GM21619 (cell line): ENCODE measurements around the gene JPH3.
"Not testable (repeated sequence)": the region's sequence is repeated elsewhere in the genome, so short reads cannot be mapped to it uniquely, and the experiment has no call there.

Experiments
- ATAC-seq: cut with Tn5 transposase; IDR thresholded peaks from one replicate; pipeline ENCODE4 v1.9.1; 2021; ENCODE audit not compliant: unreplicated experiment

The JPH3 gene

DNA sequence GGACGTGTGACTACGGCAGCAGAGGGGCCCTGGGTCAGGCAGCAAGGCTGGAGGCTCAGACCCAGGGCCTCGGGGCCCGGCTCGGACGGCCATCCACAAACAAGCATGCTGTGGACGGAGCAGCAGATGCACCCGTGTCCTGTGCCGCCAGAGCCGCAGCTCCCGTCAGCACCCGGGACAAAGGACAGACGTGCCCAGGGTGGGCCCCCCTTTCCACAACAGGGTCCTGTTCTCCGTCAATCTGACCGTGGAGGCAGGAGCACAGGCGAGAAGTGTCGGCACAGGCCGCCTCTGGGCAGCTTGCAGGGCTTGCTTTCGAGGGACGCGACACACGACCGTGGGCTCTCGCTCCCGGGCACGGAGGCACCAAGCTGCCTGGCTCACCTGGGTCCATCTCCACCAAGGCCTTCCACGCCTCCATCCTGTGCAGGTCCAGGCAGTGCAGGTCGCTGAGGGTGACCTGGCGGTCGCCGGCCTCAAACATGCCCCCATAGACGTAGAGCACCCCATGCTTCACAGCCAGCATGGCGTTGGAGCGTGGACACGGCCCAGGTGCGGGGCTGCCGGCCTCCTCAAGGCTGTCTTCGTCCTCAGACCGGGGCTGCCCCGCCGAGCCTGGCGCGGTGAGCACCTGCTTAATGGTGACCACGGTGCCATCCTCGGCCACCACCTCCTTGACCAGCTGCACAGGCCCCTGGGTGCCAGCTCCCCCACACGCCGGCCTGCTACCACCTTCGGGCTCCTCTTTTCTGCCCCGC is 106.8 kb downstream of the JPH3 start:
- no peak for ATAC-seq

DNA sequence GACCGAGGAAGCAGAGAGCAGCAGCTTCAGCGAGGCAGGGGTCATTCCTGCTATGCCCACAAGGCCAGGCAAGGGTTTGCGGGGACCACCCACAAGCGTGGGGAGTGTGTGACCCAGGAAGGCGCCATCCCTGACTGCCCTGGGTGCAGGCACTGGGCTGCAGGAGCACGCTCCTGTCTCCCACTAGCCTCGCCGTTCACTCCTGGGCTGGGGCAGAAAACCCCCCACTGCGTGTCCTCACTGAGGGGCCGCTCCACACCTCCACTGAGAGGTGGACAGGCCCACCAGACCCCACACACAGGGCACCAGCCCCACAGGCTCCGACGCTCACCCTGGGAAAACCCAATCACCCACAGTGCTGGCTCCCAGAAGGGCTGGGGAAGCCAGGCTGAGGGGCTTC is 107.4 kb downstream of the JPH3 start:
- ATAC-seq: no peak

DNA sequence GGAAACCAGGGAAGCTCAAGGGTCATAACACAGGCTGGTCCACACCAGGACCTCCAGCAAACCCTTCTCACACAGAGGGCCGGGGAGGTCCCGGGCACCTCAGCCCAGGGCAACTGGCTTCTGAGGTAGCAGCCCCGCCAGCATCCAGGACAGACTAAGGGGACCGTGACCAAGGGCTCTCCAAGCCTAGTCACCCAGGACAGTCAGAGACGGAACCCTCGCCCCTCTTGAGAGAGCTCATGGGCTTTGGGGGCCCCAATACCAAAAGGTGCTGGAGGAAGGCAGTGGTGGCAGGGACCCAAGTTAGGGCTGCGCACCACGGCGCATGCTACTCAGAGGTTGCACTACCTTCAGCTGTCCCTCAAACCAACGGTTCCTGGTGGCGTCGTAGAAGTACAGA is 108.6 kb downstream of the JPH3 start:
- no peak for ATAC-seq

DNA sequence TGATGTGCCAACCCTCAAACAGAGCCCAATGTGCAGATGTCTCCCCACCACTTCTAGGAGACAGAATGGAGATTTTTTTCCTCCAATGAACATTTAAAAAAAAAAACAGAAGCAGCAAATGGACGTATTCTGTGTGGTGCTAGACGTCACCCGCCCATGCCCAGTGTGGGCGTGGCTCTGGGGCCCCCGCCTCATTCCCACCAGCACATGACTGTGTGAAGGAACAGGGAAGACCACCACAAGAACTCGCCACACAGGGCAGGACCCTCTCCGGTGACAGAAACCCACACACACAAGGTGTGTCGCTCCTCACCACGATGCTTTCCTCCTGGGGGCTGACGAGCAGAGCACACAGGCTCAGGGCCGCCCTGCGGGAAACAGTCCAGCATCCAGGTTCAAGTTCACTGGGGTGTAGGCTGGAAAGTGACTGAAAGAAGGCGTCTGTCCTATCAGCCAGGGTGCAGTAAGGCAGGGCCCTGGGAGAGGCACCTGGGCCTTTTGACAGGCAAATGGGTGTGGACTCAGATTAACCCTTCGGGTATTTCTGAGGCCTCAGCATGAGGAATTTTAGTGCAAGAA is 110.0 kb downstream of the JPH3 start:
- no peak for ATAC-seq

DNA sequence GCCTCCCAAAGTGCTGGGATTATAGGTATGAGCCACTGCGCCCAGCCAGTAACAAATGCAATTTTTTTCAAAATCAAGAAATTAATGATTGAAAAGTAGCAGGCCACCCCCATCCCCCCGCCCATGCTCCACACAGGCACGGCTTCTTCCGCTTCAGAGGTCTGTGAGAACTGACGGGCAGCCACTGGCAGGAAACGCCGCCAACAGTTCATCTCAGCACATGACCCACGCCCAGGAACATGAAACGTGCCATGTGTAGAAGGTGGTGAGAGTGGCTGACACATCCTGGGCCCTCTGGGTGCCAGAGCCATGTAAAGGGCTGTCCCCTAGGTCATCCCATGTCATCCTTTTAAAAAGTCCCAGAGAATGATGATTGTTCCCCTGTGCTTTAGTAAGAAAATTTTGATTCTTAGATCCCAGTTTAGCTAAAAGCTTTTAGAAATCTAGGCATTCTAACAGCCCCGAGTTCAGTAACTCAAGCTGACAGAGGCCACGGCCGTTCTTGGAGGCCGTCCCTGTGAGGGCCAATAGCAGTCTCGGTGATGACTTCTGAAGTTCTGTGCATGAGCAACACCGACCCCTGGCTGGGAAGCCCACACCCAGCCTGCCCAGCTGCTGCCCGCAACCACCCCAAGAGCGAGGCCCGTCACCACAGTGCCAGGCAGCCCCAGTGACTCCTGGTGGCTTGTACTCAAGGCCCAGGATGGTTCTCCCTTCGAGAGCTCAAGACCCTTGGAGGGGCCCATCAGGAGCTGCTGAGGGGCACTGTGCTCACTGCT is 111.3 kb downstream of the JPH3 start:
- ATAC-seq: peak; percentile 50

DNA sequence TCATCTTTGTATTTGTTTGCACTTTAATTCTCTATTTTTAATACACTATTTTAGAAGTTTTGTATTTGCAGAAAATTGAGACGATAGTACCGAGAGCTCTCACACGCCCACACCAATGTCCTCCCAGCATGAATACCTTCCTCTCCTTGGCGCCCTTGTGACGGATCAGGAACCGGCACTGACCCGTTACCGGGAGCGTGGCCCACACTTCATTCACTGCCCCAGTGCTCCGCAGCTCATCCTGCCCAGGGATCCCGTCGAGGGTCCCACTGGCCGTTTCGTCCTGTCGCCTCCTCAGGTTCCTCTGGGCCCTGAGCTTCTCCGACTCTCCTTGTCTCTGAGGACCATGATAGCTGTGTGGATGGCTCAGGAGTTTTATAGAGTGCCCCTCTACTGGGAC is 112.9 kb downstream of the JPH3 start:
- no peak for ATAC-seq

DNA sequence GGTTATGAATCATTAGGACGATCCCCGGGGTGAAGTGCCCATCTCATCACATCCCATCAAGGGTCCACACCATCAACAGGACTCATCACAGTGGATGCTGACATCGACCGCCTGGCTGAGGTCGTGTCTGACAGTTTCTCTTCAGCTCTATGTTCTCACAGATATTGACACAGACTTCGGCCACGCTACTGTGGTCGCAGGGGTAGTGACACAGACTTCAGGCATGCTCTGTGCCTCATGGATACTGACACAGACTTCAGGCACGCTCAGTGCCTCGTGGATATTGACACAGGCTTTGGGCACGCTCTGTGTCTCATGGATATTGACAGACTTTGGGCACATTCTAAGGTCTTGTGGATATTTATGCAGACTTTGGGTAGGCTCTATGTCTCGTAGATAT is 113.3 kb downstream of the JPH3 start:
- ATAC-seq: no peak

DNA sequence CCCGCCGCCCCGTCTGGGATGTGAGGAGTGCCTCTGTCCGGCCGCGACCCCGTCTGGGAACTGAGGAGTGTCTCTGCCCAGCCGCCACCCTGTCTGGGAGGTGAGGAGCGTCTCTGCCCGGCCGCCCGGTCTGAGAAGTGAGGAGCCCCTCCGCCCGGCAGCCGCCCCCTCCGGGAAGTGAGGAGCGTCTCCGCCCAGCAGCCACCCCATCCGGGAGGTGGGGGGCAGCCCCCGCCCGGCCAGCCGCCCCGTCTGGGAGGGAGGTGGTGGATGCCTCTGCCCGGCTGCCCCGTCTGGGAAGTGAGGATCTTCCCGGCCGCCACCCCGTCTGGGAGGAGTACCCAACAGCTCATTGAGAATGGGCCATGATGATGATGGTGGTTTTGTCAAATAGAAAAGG is 116.5 kb downstream of the JPH3 start:
- not testable (repeated sequence) for ATAC-seq

DNA sequence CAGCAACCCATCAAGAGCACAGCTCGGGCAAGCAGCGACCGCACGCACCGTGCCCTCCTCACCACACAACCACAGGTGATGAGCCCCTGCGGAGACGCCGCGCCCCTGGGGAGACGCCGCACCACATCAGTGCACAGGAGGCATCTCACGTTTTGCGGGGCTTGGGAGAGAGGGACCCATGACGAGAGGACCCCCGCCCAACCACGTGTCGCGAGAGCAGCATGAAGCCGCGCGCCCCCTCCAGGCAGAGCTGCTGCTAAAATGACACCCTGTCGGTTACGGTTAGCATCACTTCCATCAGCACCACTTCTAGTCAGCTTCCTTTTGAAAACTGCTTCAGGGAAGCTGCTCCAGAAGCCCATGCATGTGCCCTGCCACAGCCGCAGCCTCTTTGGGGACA is 118.1 kb downstream of the JPH3 start:
- no peak for ATAC-seq

DNA sequence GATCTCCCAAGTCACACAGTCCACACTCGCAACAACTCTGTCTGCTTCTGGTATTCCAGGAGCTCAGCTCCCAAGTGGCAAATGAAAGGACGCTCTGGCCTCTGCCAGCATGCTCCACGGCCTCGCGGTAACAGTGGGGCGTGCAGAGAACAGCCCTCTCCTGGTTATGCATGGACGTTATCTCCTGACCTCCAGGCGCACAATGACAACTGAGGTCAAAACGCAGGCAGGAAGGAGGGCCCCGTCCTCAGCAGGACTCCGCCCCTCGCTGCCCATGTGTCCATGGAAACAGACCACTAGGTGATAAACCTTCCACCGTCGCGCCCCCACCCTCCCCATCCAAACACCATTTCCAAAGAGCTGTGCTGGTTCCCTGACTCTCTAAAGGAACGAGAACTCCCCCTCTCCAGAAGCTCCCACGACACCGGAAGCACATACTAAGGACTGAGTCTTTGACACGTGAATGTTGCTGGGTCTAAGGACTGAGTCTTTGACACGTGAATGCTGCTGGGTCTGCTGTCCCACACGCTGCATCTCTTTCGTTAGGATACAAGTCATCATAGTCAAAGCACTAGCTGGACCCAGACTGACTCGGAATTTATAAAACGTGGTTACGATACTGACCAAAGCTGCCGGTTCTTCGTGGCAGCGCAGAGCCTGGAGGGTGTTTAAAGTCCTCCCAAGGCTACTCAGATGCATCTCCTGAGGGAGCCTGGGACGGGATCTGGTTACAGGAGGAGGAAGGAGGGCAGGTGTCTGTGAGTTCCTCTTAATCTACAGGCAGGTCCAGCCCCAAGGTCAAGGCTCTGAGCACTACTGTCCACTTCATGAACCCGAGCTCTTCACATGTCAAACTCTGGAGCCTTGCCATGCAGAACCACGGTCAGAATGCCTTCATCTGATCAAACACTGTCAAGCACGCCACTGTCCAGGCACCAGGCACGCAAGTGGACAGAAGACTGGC is 119.6 kb downstream of the JPH3 start:
- no peak for ATAC-seq

DNA sequence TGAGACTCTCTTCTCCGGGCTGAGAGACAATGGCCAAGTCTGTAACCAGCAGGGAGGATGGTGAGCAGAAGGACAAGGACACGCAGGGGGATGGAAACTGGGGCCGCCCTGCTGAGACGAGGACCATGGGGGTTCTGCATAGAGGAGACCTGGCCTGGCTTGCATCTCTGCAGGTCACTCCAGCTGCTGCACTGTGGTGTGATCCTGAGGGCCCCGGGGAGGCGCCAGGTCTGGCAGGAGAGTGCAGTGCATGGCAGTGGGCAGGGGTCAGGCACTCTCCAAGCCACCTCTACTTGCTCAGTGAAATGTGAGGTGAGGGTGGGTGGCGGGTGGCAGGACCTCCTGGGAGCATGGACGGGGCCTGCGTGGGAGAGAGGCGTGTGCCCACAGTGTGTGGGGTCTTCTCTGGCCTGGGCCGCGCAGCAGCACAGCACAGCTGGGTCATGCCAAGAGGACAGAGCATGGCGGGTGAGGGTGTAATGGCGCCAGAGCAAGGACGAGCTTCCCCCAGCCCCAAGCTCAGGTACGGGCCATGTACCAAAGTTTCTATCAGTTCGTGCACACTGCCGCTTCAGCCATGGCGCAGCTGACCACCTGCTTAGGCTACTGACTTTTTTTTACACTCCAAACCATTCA is 120.4 kb downstream of the JPH3 start:
- ATAC-seq: no peak

DNA sequence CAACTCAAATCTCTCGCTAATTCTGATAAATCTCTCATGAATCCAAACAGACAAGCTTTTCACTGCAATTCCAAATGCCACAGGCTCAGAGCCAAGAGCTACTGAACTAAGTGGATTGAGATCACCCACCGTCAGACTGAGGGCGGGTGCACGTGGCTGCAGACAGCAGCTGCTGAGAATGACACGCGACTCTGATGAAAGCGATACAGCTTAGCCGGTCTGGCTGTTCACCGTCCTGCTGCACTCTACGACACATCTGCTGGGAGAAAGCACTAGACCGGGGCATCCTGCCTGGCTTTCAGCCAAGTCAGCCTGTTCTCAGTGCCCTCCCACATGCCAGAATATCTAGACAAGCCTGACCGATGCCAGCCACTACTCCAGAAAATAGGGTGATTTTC is 120.9 kb downstream of the JPH3 start:
- ATAC-seq: peak; percentile 52

DNA sequence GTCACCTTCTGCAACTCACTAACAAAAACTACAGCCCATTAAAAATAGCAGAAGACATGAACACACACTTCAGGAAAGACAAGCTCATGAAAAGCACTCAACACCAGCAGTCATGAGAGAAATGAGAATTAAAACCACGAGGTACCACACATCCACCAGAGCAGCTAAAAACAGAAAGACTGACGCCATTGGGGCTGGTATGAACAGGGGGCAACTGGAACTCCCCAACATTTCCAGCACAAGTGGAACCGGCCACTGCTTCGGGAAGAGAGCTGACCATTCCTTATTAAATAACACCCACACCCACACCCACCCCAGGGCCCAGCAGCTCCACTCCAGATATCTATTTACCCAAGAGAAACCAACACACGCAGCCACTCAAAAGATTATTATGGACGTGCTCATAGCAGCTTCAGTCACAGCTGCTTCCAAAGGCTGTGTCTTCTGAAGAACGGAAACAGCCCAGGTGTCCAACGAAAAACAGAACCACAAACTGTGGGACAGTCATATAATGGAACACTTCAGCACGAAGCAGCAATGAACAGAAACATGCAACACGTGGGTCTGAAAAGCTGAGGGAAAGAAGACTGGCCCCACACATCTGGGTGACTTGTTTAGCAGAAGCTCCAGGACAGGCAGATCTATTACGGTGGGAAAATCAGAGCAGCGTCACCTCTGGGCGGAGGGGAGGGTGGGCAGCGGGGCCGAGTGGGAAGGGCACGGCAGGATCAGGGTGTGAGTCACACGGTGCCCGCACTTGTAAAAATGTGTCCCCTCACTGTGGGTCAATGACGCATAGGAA is 122.4 kb downstream of the JPH3 start:
- ATAC-seq: no peak

DNA sequence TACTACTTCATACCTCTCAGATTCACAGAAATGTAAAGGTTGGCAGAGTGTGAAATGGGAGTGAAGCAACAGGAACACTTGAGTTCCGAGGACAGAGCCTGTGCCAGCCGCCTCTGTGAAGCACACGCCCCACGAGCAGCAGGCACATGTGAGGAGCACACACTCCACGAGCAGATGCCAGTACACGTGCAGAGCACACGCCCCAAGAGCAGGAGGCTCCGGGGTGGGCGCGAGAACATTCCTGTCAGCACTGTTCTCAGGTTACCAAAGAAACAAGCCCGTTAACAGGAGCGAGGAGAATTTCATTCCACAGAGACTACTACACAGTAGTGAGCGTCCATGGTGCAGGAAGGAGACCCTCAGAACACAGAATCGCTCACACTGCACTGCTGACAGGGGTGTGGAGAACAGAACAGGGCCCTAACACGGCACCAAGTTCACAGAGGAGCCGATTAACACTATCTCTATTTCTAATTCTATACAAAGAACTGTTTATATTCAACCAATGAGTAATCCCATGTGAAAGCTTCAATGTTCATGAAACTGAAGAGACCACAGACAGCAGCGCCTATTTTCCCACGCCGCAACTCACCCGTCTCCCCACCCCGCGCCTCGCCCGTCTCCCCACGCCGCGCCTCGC is 123.4 kb downstream of the JPH3 start:
- no peak for ATAC-seq

DNA sequence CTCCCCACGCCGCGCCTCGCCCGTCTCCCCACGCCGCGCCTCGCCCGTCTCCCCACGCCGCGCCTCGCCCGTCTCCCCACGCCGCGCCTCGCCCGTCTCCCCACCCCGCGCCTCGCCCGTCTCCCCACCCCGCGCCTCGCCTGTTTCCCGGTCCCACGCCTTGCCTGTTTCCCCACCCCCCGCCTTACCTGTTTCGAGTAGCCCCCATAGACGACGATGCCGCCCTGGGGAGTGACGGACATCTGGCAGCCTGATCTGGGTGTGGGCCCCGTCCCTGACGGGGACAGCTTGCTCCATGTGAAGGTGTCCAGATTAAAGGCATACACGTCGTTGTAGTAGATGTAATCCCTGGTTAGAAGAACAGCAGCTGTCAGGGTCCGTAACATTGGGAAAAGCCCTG is 124.3 kb downstream of the JPH3 start:
- not testable (repeated sequence) for ATAC-seq

DNA sequence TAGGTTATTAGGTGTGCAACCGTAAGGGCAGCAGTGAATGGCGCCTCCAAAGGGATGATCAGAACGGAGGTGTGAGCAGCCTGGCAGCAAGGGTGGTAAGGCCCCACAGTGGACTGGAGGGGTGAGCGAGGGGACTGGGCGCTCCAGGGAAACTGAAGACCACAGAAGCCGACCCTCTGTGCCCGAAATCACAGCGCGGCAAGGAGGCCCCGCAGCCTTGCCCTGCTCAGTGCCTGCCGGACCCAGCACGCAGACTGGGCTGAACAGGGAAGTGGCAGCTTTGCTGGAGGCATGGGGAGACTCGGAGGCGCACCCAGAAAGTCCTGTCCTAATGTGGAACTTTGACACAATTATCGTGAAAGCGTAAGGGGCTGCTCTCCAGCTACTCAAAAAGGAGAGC is 125.0 kb downstream of the JPH3 start:
- ATAC-seq: no peak

DNA sequence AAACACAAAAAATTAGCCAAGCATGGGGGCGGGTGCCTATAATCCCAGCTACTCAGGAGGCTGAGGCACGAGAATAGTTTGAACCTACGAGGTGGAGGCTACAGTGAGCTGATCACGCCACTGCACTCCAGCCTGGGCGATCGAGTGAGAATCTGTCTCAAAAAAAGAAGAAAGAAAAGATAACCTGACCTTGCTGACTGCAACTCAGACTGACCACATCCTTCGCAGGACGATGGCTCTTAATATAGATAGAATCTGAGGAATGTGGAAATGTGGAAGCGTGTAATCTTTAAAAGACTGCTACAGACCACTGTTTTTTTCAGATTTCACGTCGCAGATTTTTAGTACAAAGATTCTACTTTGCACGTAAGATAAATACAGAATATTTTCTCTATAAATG is 125.7 kb downstream of the JPH3 start:
- no peak for ATAC-seq

DNA sequence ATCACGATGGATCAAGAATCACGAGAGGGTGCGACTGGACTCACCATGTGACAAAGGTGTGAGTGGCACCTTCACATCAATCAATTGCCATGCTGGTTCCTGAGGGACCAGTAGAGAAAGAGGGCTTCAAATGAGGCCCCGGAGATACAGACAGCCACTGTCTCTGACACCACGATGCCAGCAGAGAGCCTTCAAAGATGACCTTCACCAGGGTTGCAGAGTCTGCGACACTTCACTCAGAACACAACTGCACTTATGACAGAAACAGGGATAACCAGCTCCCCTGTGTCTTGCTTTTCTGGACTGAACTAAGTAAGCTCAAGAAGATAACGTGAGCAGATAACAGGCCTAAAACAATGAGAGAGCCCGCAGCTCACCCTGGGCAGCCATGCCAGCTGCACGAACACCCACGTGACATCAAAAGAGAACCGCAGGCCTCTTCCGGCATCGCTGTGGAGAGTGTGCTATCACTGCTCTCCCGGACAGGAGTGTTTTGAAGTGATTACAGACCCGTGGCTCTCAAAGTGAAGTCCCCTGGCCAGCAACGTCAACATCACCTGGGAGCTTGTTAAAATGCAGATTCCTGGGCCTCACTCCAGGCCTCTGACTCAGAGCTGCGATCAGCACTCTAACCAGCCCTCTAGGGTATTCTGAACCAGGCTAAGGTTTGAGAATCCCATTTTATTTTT is 127.1 kb downstream of the JPH3 start:
- no peak for ATAC-seq

DNA sequence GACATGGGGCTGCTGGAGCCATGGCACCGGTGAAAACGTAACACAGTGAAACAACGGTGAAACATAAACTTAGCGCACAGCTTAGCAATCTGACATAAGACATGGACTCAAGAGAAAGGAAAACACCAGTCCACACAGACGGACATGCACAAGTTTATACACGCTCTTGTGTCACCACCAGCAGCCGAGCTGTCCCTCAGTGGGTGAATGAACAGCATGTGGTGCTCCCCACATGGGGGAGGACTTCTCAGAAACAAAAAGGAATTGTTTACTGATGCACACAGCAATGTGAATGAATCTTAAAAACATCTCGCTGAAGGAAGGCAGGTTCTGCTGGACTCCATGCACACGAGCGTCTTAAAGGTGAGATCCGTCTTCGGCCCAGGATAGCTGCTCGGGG is 129.3 kb downstream of the JPH3 start:
- no peak for ATAC-seq
